Sciatic nerve (tissue), 2 donors: ENCODE data around the gene HOXD12. TPM values are rescaled to one million over a fixed set of nuclear protein-coding genes. Genes with fewer than 3 reads are reported as not detected.

Experiments
- ATAC-seq: fragments of 200-7000 bp; cut with Tn5 transposase; one replicate; pipeline ENCODE4 v1.9.1; 2020; ENCODE audit warnings: mild to moderate bottlenecking, moderate library complexity
- DNase-seq: peaks from one replicate; pipeline ENCODE4 v3.0.0-alpha.2; 2020; ENCODE audit warnings: low spot score
- intact Hi-C: fragments of 100-400 bp; cut with DNase I; formaldehyde crosslinking; loops from one replicate; pipeline ENCODE4 v1.14.2; 2022
- total RNA-seq: library from RNA; stranded (reverse); fragmentation: NEBNext Ultra II Directional; extraction: Animal tissue kit (Norgen Biotek cat#: 25700); gene quantifications from one replicate; pipeline ENCODE4 v1.2.1, GENCODE V29; 2021
- donor health status: DM: no; HTN: no; CAD: no.
- donor health status: DM: no; HTN: no; CAD: no.

Gene HOXD12
- total RNA-seq, 1 donor from 2014 or later = not detected

- ATAC-seq (no peak), DNase-seq (no peak)
- intact Hi-C loops = loop anchor here (10.0 kb wide), 2 partner anchors 405 to 1755 kb away; partner anchors contain the start of gene SP9
Measured at GRCh38 chr2:176089843-176090395, 9.7 kb upstream of the HOXD12 start.

- DNase-seq (no peak), ATAC-seq (no peak)
- intact Hi-C loops = loop anchor here (10.0 kb wide), 1 partner anchor 1756 kb away; the partner anchor contains the start of gene SP9
Measured at GRCh38 chr2:176090862-176091261, 8.7 kb upstream of the HOXD12 start.

DNA sequence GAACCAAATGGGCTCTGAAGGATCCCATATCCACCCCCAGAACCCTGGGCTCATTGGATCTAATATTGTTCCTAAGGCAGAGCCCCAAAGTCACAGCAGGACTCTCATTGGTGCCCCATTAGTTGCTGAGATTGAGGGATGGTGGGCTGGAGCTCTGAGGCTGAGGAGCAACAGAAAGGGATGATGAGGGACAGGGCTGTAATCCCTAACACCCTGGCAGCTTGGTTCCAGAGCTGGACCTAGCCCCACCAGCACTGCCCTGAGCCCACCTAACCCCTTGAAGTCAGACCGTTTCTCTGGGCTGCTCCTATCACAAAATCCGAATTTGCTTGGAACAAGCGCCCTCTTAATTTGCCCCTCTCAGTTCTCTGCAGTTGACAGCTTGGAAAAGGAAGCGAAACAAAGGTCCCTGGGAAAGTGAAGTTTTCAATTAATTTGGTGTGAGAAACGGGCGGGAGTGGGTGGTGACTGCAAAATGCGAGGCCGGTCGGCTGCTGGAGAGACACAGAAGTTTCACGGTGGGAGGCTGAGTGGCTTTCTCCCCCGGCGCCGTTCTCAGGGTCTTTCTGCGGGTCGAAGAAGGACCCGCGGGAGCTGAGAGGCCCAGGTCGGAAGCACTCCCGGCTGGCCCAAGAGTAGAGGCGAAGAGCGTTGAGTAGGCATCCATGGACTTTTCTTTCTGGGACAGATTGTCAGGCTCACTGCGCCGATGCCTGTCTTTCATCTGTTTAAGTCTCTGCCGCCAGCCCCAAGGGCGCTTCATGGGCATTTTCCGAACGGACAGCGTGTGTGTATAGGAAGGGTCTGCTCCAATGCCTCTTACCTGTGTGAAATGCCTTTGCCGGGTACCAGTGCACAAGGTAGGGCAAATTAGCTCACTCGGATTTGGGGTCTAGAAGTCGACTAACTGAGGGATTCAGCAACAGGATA is 8.0 kb upstream of the HOXD12 start:
- intact Hi-C loops = loop anchor here (10.0 kb wide), 1 partner anchor 1757 kb away; the partner anchor contains the start of gene SP9
- no peak for DNase-seq
- ATAC-seq = no peak

DNA sequence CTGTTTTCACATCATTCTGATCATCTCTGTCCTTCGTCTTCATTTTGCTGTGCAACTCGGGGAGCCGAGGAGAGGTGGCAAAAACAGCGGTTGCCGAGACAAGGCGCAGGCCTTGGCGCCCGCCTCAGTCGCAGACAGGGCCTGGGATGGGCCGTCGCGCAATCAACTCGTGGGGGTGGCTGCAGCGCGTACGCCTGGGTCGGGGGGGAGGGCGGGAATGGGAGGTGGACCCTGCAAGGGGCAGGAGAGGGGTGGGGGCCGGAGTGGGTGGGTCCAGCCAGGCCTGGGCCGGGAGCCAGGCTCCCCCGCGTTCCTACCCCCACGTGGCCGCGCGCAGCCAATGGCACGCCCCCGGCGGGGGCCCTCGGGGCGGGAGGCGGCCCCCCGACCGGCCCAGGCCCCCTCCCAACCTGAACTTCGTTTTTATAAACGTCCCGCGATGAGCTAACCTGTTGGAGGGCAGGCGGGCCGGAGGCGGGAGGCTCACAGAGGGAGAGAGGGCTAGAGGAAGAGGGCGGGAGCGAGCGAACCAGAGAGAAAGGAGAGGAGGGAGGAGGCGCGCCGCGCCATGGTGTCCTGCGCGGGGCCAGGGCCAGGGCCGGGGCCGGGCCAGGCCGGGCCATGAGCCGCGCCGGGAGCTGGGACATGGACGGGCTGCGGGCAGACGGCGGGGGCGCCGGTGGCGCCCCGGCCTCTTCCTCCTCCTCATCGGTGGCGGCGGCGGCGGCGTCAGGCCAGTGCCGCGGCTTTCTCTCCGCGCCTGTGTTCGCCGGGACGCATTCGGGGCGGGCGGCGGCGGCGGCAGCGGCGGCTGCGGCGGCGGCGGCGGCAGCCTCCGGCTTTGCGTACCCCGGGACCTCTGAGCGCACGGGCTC is 7.1 kb upstream of the HOXD12 start, which contains the start of gene HOXD13:
Gene HOXD13, plus strand, starts transcription at position 452 of the 875 bp plus-strand sequence. Its CDS starts 170 bp downstream, at position 622.
- ATAC-seq (no peak), DNase-seq (no peak)
- intact Hi-C loops = loop anchor here (10.0 kb wide), 1 partner anchor 1758 kb away; the partner anchor contains the start of gene SP9

GRCh38 chr2:176093145-176093897 is 6.3 kb upstream of the HOXD12 start:
- ATAC-seq = no peak
- intact Hi-C loops = loop anchor here (10.0 kb wide), 1 partner anchor 1759 kb away; the partner anchor contains the start of gene SP9
- DNase-seq = no peak

DNA sequence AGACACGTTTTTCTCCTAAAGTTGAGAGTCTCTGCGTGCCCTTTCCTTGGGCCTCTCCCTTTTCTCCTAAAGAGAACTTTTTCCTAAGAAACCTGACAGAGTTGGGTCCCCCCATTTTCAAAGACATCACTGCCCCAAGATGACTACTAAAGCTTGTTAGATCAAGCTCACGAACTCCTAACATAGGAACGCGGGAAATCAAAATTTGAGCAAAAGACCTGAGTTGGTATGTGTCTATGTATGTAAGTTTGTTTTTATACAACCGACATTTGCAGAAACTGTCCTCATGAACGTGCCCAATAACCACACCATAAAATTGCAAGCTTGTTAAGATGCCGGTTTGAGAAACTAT is 5.7 kb upstream of the HOXD12 start:
- DNase-seq (no peak), ATAC-seq (no peak)
- intact Hi-C loops = loop anchor here (10.0 kb wide), 1 partner anchor 1759 kb away; the partner anchor contains the start of gene SP9

DNA sequence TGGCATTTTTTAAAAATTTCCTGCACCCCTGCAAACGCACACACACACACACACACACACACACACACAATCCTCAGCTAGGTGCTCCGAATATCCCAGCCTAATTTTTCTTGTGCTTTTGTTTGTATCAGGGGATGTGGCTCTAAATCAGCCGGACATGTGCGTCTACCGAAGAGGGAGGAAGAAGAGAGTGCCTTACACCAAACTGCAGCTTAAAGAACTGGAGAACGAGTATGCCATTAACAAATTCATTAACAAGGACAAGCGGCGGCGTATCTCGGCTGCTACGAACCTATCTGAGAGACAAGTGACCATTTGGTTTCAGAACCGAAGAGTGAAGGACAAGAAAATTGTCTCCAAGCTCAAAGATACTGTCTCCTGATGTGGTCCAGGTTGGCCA is 5.2 kb upstream of the HOXD12 start:
- intact Hi-C loops = loop anchor here (10.0 kb wide), 1 partner anchor 1760 kb away; the partner anchor contains the start of gene SP9
- DNase-seq (no peak), ATAC-seq (no peak)

DNA sequence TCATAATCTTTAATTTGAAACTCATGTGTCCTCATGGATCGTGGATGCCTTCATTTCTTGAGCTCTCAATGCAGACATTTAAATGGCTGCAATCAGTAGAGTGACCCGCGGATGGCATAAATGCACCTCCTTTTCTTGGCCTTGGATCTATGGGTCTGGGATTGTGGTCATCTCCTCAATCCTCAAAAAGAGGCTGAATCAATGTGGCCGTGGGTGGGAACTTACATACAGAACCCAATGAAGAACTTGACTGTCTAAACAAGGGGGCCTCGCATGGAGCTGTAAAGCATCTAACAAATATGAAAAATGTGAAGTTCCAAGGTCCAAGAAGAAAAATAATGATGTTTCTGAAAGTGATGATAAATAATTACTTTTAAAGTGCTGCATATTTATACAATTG is 4.2 kb upstream of the HOXD12 start:
- intact Hi-C loops = loop anchor here (10.0 kb wide), 1 partner anchor 1761 kb away; the partner anchor contains the start of gene SP9
- ATAC-seq (no peak), DNase-seq (no peak)

DNA sequence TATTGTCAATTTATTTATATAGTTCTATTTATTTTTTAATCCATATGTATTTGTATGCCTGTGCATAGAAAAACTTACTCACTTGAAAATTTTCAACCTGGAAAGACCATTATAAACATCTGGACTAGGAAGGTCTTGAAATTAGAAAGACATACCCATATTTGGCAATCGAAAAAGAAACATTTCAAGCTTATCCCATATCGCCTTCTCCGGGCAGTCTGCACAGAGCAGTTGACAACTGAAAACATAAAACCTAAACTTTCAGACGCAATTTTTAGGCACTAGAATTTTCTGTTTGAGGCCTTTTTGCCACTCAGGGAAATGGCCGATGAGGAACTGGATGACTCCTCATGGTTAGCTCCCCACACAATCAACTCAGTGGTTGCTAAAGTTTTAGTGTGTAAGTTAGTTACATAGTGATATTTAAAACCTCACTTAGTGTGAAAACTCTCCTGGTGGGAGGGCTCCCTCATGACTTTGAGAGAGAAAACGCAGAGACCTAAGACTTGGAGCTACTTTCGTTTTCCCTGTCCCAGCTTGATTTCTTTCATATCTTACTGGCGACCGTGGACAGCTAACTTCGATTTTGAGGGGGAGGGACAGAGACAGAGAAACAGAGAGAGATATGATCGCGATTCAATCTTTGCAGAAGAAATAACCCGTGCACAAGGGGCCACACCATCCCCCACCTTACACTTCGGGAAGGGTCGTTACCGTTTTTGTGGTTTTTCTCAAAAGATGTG is 3.2 kb upstream of the HOXD12 start:
- intact Hi-C loops = loop anchor here (10.0 kb wide), 1 partner anchor 1762 kb away; the partner anchor contains the start of gene SP9
- DNase-seq (no peak), ATAC-seq (no peak)

GRCh38 chr2:176096986-176097819 is 2.4 kb upstream of the HOXD12 start:
- ATAC-seq (peak; percentile 75), DNase-seq (no peak)
- intact Hi-C loops = loop anchor here (10.0 kb wide), 1 partner anchor 1762 kb away; the partner anchor contains the start of gene SP9

GRCh38 chr2:176097820-176098365 is 1.7 kb upstream of the HOXD12 start:
- peak; percentile 7 for ATAC-seq
- intact Hi-C loops = loop anchor here (10.0 kb wide), 1 partner anchor 1763 kb away; the partner anchor contains the start of gene SP9

DNA sequence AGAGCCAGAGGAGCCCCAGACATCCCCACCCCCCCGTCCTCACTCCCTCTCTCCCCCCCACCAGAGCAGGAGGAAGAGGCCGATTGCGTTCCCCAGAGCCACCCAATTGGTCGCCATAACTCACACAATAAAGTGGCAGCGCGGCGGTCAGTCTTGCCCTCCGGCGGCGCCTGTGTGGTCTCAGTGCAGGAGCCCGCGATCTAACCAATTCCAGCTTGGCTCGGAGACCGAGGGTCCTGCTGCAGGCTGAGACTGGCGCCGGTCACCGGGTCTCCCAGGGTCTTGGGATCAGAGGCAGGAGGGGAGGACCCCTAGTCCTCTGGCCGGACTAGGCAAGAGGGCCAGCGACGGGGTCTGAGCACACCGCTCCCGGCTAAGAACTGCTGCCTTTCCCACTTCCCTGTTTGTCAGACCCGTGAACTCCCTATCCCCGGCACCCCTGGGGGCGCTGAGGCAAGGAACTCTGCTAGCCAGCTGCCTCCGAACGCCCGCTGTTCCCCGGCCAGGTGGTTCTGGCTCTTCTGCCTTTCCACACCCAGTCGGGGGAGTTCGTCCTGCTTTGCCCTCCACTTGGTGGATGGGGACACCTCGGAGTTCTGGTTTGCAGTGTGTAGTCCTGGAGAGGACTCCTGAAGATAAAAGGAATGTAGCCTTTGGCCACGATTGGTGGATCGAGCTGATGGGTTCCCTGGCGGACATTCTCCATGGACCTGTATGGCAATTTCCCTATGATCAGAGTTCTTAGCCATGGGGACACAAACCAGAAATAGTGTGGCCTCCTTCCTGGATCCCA is 1.0 kb upstream of the HOXD12 start:
- intact Hi-C loops = loop anchor here (10.0 kb wide), 1 partner anchor 1764 kb away; the partner anchor contains the start of gene SP9

More at GRCh38 chr2:176097820-176098365, 1.7 kb upstream of the HOXD12 start:
- DNase-seq = no peak

DNA sequence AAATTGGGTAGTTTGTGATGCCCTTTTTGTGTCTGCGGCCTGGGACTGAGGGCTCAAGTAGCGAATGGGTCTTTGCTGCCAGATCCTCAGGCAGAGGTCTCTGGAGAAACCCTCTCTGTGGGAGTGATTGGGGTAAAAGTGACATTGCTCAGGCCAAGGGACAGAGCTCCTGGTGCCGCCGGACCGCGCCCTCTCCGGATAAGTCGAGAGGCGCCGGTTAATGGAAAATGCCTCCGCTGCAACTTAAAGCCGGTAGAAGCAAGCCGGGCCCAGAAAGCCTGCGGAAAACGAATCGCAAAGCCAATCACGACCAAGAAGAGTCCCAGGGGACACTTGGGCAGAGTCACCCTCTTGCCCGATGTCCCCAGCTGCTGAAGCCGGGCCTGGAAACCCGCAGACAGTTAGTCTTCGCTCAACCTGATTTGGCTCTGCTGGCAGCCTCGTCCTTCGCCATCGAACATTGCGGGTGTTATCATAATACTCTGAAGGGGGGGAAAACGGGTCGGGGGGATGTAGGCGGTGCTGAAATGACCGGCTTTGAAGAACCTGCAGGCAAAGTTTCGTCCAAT is 352 bp upstream of the HOXD12 start:
- ATAC-seq (no peak), DNase-seq (no peak)
- intact Hi-C loops = loop anchor here (10.0 kb wide), 1 partner anchor 1764 kb away; the partner anchor contains the start of gene SP9

More for the DNA sequence above, 1.0 kb upstream of the HOXD12 start:
- DNase-seq (no peak), ATAC-seq (peak; percentile 7)

DNA sequence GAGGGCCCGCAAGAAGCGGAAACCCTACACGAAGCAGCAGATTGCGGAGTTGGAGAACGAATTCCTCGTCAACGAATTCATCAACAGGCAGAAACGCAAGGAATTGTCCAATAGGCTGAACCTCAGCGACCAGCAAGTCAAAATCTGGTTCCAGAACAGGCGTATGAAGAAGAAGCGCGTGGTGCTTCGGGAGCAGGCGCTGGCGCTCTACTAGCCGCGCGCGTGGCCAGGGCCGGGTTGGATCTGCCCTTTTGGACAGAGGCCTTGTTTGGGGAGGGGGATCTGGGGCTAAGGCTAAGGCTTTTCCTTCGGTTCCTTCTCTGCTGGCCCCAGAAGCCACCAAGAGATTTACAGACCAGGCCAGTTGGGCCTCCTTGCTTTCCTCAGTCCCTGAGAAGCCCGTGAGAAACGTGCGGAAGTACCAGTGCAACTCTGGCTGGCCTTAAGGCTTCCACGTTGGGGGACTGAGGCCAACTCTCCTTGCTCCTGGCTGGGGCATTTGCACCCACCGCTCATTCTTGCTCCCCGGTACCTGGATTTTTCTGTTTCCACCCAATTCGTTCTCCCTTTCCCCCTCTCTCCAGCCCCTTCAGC is 1.0 kb downstream of the HOXD12 start:
- intact Hi-C loops = no loop called here

More for the DNA sequence above, 1.0 kb downstream of the HOXD12 start:
- DNase-seq (no peak), ATAC-seq (no peak)
